H1 (cell line): ENCODE data around the gene PWP1. TPM values are rescaled to one million over a fixed set of nuclear protein-coding genes. Genes with fewer than 3 reads are reported as not detected.

Experiments used
- CTBP2 ChIP-seq: IDR thresholded peaks from 2 replicates; pipeline ENCODE4 v1.7.0; 2011; ENCODE audit warnings: borderline replicate concordance, mild to moderate bottlenecking, moderate library complexity, mixed read lengths, low read length; ENCODE audit not compliant: insufficient read depth, insufficient read length
- SIRT6 ChIP-seq: IDR thresholded peaks from one replicate; pipeline ENCODE4 v1.7.1; 2012; ENCODE audit warnings: low read length, inconsistent platforms
- SP1 ChIP-seq: IDR thresholded peaks from 2 replicates; pipeline ENCODE4 v1.6.1; 2011; ENCODE audit warnings: low read depth, low read length
- polyA plus RNA-seq, 7 experiments: library from polyadenylated mRNA; depleted of rRNA in 3 of 7; stranded (reverse) in 5 of 7; unstranded in 2 of 7; fragments of >200 nt in 5 of 7; fragments of 200-250 nt in 2 of 7; gene quantifications; 1 replicate in 5 of 7; 2 replicates in 1 of 7; 4 replicates in 1 of 7; pipeline versions ENCODE4 v1.2.1 to v1.2.3, GENCODE V29; 2011 to 2013; ENCODE audit warnings: missing spikeins in 2 of 7, mixed read lengths in 2 of 7
- total RNA-seq: library from RNA; stranded (reverse); fragmentation: NEBNext Ultra II Directional; extraction: Animal tissue kit (Norgen Biotek cat#: 25700); gene quantifications from 2 replicates; pipeline ENCODE4 v1.2.1, GENCODE V29; 2021
- TF ChIP-seq, protein P1 (sequence below): fragments of 300-600 bp; sonication (generic); IDR thresholded peaks from 2 replicates; pipeline ENCODE4 v1.7.1; 2012; ENCODE audit warnings: low read length, moderate library complexity, mild to moderate bottlenecking, inconsistent platforms; ENCODE audit not compliant: insufficient replicate concordance

Gene PWP1
- total and polyA plus RNA-seq, 2 of the 8 experiments (the other 6 are each of a cell fraction or from before 2014, with no cell fraction given): 57.8 to 78.5 TPM

DNA sequence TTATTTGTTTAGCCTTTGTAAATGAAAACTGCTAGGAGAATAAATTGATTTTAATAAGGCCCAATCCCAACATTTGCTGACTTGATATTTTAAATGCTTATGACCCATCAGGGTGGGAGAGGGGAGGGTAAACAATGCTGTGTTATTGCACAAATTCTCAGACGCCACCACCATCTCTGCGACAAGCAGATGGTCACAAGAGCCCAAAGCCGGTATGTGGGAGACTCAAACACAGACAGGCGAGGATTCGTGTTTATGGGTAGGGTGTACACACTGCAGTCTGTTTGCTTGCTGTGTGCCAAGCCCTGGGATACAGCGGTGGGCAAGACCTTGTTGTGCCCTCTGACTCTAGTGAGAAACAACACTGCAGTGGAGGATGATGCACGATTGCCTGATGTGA is 39.2 kb upstream of the PWP1 start (continued):
- TF ChIP-seq, protein P1, sequence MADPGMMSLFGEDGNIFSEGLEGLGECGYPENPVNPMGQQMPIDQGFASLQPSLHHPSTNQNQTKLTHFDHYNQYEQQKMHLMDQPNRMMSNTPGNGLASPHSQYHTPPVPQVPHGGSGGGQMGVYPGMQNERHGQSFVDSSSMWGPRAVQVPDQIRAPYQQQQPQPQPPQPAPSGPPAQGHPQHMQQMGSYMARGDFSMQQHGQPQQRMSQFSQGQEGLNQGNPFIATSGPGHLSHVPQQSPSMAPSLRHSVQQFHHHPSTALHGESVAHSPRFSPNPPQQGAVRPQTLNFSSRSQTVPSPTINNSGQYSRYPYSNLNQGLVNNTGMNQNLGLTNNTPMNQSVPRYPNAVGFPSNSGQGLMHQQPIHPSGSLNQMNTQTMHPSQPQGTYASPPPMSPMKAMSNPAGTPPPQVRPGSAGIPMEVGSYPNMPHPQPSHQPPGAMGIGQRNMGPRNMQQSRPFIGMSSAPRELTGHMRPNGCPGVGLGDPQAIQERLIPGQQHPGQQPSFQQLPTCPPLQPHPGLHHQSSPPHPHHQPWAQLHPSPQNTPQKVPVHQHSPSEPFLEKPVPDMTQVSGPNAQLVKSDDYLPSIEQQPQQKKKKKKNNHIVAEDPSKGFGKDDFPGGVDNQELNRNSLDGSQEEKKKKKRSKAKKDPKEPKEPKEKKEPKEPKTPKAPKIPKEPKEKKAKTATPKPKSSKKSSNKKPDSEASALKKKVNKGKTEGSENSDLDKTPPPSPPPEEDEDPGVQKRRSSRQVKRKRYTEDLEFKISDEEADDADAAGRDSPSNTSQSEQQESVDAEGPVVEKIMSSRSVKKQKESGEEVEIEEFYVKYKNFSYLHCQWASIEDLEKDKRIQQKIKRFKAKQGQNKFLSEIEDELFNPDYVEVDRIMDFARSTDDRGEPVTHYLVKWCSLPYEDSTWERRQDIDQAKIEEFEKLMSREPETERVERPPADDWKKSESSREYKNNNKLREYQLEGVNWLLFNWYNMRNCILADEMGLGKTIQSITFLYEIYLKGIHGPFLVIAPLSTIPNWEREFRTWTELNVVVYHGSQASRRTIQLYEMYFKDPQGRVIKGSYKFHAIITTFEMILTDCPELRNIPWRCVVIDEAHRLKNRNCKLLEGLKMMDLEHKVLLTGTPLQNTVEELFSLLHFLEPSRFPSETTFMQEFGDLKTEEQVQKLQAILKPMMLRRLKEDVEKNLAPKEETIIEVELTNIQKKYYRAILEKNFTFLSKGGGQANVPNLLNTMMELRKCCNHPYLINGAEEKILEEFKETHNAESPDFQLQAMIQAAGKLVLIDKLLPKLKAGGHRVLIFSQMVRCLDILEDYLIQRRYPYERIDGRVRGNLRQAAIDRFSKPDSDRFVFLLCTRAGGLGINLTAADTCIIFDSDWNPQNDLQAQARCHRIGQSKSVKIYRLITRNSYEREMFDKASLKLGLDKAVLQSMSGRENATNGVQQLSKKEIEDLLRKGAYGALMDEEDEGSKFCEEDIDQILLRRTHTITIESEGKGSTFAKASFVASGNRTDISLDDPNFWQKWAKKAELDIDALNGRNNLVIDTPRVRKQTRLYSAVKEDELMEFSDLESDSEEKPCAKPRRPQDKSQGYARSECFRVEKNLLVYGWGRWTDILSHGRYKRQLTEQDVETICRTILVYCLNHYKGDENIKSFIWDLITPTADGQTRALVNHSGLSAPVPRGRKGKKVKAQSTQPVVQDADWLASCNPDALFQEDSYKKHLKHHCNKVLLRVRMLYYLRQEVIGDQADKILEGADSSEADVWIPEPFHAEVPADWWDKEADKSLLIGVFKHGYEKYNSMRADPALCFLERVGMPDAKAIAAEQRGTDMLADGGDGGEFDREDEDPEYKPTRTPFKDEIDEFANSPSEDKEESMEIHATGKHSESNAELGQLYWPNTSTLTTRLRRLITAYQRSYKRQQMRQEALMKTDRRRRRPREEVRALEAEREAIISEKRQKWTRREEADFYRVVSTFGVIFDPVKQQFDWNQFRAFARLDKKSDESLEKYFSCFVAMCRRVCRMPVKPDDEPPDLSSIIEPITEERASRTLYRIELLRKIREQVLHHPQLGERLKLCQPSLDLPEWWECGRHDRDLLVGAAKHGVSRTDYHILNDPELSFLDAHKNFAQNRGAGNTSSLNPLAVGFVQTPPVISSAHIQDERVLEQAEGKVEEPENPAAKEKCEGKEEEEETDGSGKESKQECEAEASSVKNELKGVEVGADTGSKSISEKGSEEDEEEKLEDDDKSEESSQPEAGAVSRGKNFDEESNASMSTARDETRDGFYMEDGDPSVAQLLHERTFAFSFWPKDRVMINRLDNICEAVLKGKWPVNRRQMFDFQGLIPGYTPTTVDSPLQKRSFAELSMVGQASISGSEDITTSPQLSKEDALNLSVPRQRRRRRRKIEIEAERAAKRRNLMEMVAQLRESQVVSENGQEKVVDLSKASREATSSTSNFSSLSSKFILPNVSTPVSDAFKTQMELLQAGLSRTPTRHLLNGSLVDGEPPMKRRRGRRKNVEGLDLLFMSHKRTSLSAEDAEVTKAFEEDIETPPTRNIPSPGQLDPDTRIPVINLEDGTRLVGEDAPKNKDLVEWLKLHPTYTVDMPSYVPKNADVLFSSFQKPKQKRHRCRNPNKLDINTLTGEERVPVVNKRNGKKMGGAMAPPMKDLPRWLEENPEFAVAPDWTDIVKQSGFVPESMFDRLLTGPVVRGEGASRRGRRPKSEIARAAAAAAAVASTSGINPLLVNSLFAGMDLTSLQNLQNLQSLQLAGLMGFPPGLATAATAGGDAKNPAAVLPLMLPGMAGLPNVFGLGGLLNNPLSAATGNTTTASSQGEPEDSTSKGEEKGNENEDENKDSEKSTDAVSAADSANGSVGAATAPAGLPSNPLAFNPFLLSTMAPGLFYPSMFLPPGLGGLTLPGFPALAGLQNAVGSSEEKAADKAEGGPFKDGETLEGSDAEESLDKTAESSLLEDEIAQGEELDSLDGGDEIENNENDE: no peak
- no peak for TF ChIP-seq CTBP2
- no peak for TF ChIP-seq SIRT6
- TF ChIP-seq SP1: no peak
